ENCODE data around the gene EDNRB.
"Not testable (repeated sequence)": the region's sequence is repeated elsewhere in the genome, so short reads cannot be mapped to it uniquely, and the experiment has no call there.

EDNRB gene

GRCh38 chr13:77894743-77895142 is 23.9 kb downstream of the EDNRB start:
- FAIRE-seq, result no peak

DNA sequence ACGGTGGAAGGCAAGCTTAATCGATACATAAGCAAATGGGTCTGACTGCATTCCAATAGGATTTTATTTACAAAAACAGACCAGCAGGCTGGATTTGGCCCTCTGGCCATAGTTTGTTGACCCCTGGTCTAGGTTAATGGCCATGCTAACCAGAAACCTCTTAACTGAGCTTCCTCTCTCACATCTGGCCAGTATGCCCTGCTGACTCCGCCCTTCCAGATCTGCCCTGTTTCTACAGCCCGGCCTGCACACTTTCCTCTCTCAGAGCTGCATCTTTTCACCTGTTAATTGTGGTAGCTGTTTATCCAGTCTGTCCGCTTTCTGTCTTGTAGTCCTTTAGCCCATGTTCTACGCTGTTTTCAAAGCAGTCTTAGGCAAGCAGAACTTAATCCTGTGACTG is 25.6 kb downstream of the EDNRB start:
- FAIRE-seq, result no peak

GRCh38 chr13:77892491-77892890 is 26.1 kb downstream of the EDNRB start:
- no peak for FAIRE-seq

DNA sequence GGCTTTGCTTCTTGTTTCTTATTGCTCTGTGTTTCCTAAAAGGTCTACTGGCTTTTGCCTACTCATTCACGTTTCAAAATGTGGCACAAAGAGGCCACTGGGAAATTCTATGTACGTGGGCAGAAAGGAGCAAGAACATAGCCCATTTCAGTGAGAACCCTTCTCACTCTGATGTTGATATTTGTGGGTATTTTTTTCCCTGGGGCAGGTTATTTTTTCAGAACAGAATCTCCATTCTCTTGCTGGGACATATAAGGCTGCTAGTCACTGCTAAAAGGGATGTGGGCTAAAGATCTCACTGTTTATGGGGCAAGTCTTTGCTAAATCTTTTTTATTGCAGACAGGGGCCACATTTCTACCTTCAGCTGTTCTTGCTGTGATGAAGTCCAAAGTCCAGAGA is 27.1 kb downstream of the EDNRB start:
- no peak for FAIRE-seq

- FAIRE-seq, result no peak
Observed at GRCh38 chr13:77891041-77891440, 27.6 kb downstream of the EDNRB start.

DNA sequence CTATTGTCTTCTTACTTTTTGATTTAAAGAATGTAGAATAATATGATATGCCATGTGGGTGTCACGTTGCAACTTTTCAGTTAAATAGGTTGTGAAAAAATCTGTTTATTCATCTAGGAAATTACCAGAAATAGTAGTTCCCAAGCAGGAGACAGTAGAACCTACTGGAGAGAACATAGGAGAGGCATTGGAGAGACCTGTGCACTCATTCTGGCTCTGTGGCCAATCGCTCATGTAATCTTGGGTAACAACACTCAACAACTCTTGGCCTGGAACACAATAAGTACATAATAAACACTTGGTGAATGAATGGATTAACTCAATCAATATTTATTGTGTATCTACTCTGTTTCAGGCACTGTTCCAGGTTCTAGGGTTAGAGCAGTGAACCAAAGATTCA is 35.3 kb downstream of the EDNRB start:
- FAIRE-seq, result no peak

GRCh38 chr13:77878190-77878589 is 40.4 kb downstream of the EDNRB start:
- no peak for FAIRE-seq

DNA sequence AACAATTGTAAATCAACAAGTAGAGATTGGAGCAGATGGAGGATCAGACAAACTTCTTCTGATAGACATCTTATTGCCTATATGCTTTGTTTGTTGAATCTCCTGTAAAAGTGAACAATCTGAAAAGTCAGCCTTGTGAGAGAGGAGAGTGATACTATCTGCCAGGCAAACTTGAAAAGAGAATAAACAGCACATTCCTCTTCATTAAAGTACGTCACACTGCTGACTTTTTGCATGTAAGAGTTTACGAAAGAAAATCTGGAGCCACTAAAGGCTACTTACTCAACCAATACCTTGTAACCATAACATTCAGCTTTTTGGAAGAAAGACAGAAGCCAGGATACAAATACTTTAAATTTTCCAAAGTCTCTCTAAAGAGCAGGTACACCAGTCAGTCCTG is 42.5 kb downstream of the EDNRB start:
- no peak for FAIRE-seq

GRCh38 chr13:77874406-77874805 is 44.2 kb downstream of the EDNRB start:
- no peak for FAIRE-seq

- no peak for FAIRE-seq
Observed at GRCh38 chr13:77872995-77873394, 45.6 kb downstream of the EDNRB start.

DNA sequence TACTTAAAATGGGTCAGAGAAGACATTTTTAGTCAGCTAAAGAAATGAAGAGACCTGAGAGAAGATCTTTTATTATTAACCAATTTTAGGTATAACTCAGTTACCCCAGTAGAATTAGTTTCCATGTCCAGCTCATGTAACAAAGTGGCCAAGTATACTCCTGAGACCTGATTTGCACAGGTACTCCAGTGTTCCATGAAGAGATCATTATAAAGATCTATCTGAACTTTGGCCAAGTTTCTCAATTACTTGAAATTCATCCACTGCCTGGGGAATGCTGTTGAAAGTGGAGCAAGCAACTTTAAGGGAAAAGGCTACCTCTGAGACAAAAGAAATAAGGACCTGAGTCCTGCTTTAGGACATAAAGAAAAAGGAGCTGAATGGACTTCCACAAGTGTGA is 47.0 kb downstream of the EDNRB start:
- FAIRE-seq, result no peak

- FAIRE-seq, result no peak
Observed at GRCh38 chr13:77868717-77869116, 49.9 kb downstream of the EDNRB start.

DNA sequence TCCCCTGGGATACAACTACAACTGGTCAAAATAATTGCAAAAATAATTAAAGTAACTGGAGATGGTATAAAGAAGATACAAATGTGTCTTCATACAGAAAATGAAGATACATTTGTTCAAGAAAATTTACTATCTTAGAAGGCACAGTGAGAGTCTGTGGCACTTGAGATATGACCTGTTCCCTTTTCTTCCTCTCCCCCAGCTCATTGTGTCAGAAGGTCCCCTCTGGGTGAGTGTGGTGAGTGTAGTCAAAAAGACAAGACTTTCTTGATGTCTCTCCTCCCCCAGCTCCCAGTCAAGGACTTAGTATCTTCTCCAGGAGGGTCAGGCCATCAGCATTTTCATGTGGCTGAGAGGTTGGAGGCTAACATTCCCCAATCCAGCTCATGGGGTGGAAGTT is 51.7 kb downstream of the EDNRB start:
- no peak for FAIRE-seq

GRCh38 chr13:77865622-77866021 is 53.0 kb downstream of the EDNRB start:
- FAIRE-seq, result no peak

- FAIRE-seq, result no peak
Observed at GRCh38 chr13:77863144-77863543, 55.5 kb downstream of the EDNRB start.

DNA sequence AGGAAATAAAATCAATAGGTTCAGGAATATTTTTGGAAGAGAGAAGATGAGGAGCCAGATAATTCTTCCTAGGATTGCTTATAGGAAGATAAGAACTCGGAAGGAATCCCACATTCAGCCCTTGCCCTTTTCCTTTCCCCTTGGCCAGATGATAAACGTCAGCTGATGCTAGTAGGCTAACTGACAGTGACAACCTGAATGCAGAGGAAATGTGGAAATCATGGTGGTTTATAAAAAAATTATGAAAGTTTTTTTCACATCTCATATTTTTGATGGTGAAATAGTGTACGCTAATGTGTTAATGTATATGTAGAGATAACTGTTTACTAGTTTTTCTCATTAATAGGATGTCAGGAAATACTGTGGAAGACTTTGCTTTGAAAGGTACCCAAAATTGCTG is 56.9 kb downstream of the EDNRB start:
- no peak for FAIRE-seq

- FAIRE-seq, result no peak
Observed at GRCh38 chr13:77860507-77860981, 58.1 kb downstream of the EDNRB start.

GRCh38 chr13:77859450-77859849 is 59.2 kb downstream of the EDNRB start:
- no peak for FAIRE-seq

- no peak for FAIRE-seq
Observed at GRCh38 chr13:77857531-77858209, 61.0 kb downstream of the EDNRB start.

DNA sequence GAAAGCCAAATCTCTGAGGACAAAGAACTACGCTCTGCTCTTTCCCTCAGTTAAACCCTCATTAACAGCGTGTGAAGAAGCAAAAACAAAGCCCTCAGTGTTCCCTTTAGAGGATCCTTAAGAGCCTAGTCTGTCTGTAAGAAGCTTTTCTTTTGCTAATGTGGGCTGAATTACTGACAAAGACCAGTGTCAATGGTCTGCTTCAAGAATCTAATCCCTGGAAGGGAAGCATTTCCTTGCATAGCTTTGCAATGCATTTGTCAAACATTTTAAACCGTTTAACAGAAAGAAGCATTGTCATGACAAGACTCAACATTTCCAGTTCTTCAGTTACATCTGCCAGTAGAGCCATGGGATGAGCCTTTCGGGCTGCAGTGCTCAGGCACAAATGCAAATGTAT is 64.9 kb downstream of the EDNRB start:
- FAIRE-seq, result no peak

DNA sequence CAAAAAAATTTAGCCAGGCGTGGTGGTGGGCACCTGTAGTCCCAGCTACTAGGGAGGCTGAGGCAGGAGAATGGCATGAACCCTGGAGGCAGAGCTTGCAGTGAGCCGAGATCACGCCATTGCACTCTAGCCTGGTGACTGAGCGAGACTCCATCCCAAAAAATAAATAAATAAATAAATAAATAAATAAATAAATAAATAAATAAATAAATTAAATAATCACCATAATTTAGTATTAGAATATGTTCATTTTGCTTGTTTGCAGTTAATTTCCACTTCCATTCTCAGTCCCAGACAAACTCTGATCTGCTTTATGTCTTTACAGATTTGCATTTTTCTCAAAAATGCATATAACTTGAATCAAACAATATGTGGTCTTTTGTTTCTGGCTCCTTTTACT is 70.6 kb downstream of the EDNRB start:
- FAIRE-seq, result not testable (repeated sequence)

- peak; percentile 5 for FAIRE-seq
Observed at GRCh38 chr13:77846173-77846572, 72.5 kb downstream of the EDNRB start.
